GOT3 (cell line): Measurements from ENCODE around the gene CACNA1C.
"Not testable (repeated sequence)": the region's sequence is repeated elsewhere in the genome, so short reads cannot be mapped to it uniquely, and the experiment has no call there.

ENCODE experiments used
- DNase-seq: peaks from one replicate; lab custom pipeline; 2025; ENCODE audit warnings: mixed read lengths; lab: John Stamatoyannopoulos, UW

Gene CACNA1C

GRCh38 chr12:2673966-2674810 lies 621.4 kb downstream of the CACNA1C start:
- no peak for DNase-seq

GRCh38 chr12:2675776-2676175 lies 623.0 kb downstream of the CACNA1C start:
- no peak for DNase-seq

DNA sequence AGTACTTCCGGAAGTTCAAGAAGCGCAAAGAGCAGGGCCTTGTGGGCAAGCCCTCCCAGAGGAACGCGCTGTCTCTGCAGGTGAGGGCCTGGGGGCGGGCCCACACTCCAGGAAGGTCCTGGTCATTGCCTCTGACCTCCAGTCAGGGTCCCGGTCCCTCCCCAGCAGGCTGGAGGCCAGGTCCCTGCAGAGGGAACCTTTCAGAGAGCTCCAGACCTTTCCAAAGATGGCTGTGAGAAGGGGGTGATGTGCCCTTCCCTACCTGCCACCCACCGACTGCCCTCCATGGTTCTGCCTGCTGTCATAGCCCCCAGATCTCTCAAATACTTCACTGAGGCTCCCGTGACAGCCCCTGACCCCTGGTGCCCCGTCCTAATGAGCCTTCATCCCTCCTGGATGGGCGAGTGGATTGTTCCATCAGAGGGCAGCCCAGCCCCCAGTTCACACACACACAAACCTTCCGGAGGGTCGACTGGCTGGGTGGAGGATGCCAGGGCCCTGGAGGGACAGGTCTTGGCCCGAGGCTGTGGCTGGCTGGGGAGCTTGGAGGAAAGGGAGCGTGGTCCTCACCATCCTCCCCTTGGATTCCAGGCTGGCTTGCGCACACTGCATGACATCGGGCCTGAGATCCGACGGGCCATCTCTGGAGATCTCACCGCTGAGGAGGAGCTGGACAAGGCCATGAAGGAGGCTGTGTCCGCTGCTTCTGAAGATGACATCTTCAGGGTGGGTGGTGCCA lies 624.5 kb downstream of the CACNA1C start:
- no peak for DNase-seq

DNA sequence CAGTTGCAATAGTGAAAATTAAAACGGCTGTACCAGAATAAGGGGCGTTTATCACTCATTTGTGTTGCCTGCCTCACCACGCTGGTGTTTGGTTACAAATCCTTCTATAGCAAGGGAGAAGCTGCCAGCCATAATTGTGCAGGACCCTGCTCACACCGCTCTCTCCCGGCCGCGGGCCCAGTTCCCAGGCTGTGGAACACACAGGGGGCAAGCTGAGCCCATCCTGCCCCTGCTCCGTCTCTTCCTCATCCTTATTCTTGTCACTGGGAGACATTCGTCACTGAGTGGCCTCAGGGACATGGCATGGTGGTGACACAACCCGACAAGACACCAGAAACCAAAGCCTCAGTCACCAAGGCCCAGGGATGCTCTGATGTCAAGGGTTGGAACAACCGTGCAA lies 625.6 kb downstream of the CACNA1C start:
- no peak for DNase-seq

GRCh38 chr12:2679068-2679815 lies 626.5 kb downstream of the CACNA1C start:
- no peak for DNase-seq

DNA sequence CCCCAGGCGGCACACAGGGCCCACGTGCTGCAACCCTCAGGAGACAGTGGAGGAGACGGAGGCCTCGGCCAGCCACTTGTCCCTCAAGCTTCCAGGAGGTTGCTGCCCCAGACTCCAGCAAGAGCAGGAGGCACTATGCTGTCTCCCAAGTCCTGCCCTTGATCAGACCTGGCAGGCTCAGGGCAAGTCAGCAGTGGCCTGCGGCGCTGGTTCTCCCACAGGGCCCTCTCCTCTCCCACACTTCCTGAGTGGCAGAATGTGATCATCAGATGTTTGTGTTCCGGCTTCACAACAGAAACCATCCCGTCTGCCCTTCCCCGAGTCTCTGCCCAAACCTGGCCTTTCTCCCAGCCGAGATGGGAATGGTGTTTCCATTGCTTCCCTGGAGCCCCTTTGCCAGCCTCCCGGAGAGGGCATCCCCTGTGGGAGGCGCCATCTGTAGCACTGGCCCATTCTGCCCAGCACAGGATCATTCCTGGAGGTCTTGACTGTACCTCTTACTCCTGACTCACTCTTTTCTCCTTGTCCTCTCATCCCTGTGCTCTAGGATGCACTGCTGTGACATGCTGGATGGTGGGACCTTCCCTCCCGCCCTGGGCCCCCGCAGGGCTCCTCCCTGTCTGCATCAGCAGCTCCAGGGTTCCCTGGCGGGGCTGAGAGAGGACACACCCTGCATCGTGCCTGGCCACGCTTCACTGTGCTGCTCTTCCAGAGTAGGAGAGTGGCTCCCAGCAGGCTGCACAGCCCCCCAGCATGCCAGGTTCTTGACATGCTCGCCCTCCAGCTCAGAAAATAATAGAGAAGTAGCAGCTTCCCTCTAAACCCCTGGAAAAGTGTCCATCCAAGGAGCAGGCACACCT lies 627.3 kb downstream of the CACNA1C start:
- no peak for DNase-seq

DNA sequence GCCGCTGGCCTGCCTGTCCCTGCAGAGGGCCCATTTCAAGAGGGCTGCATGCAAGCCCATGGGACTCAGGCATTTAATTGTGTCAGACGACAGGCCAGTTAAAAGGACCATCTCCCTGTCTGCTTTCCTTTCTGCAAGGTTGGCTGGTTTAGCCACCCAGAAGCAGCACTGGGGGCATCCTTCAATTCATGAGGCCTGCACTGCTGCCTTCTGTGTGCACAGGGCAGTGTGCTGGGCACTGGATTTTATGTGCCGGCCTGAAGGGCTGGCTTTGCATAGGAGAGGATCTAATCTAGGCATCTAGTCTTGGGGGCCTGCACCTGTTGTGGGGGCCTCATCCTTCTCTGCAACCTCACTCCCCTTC lies 627.9 kb downstream of the CACNA1C start:
- DNase-seq: no peak

GRCh38 chr12:2681450-2682205 lies 628.8 kb downstream of the CACNA1C start:
- DNase-seq: no peak

- DNase-seq: no peak
Observed at GRCh38 chr12:2682296-2683251, 629.8 kb downstream of the CACNA1C start.

DNA sequence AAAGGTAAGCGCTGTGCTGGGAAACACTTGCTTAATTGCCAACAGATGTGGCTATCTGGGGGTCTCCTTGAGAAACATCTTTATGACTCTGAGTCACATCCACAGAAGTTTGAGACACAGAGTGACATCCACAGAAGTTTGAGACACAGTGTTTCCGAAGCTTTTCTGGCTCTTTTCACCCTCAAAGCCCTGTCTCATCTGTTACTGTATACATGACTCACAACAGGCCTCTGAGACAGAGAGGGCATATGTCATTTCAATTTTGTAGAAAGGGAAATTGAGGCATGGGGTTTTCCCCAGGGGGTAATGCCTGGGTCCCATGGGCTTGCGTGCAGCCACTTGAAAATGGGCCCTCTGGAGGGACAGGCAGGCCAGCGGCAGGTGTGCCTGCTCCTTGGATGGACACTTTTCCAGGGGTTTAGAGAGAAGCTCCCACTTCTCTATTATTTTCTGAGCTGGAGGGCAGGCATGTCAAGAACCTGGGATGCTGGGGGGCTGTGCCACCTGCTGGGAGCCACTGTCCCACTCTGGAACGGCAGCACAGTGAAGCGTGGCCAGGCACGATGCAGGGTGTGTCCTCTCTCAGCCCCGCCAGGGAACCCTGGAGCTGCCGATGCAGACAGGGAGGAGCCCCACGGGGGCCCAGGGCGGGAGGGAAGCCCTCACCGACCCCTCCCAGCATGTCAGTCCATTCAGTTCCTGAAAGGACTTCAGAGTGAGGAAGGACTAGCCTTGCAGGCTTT lies 630.7 kb downstream of the CACNA1C start:
- no peak for DNase-seq

DNA sequence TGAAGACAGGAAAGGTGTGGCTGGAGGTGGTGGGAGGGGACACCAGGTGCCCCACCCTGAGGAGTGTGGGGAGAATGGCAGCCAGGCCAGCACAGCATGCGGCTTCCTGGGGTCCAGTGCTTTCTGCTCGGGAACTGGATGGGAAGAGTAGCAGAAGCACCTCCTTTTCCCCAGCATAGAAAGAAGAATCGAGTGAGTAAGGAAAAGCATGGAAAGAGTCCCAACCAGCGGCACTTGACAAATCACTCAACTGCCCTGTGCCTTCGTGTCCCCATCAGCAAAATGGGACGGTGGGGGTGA lies 631.2 kb downstream of the CACNA1C start:
- not testable (repeated sequence) for DNase-seq

- DNase-seq: not testable (repeated sequence)
Observed at GRCh38 chr12:2685620-2686279, 633.0 kb downstream of the CACNA1C start.

DNA sequence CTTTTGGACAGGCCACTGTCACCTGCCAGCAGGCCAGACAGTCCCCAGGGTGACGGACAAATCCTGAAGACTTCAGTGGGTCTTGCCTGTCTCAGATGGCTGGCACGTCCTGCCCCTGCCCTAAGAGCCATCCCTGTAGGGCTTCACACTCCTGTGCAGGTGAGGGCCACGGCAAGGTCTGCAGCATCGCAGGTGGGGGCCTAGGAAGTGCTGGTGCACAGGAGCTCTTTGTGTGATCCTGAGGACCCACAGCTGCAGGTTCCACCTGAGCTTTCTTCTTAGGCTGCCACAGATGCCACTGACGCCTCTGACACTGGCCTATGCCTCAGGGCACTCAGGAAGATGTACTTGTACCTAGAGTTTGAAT lies 633.5 kb downstream of the CACNA1C start:
- DNase-seq: no peak

- DNase-seq: no peak
Observed at GRCh38 chr12:2687058-2687457, 634.3 kb downstream of the CACNA1C start.

DNA sequence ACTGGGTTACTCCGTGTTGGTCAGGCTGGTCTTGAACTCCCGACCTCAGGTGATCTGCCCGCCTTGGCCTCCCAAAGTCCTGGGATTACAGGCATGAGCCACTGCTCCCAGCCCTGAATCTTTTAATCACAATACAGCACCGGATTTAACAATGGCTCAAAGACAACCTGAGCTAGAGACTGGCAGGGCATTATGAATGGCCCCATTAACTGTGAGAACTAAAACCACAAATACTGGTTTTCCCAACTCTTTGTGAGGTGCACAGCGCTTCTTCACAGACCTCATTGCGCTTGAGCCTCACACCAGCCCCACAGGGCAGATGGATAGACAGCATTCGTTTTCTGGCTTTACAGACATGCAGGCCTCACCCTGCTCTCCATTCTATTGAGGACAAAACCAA lies 634.9 kb downstream of the CACNA1C start:
- DNase-seq: no peak

- DNase-seq: no peak
Observed at GRCh38 chr12:2688381-2688931, 635.7 kb downstream of the CACNA1C start.

- DNase-seq: no peak
Observed at GRCh38 chr12:2689393-2689792, 636.6 kb downstream of the CACNA1C start.

DNA sequence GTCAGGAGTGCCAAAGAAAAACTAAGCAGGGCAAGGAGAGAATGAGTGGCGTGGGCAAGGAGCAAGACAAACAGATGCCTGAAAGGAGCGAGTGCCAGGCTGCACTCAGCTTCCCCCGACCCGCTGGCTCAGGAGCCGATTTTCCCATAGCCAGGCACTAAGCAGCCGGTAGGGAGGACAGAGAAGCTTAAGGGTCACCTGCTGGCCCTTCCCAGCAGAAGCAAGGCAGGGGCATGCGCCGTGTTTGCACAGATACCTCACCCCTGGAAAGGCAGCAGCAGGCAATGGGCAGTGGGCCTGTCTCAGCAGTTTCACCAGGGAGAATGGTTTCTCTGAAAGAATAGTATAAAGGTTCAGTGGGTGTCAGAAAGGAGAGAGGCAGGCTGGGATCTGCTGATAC lies 637.1 kb downstream of the CACNA1C start:
- no peak for DNase-seq
